ENCODE data around the gene TBC1D9B. TPM values are rescaled to one million over a fixed set of nuclear protein-coding genes. Genes with fewer than 3 reads are reported as not detected.
A peak's percentile ranks its signal among the peaks of the same experiment; 100 is the strongest.
"Not testable (repeated sequence)": the region's sequence is repeated elsewhere in the genome, so short reads cannot be mapped to it uniquely, and the experiment has no call there.

TBC1D9B gene
- total RNA-seq, 1 experiment from 2014 or later, result 70.9 TPM

DNA sequence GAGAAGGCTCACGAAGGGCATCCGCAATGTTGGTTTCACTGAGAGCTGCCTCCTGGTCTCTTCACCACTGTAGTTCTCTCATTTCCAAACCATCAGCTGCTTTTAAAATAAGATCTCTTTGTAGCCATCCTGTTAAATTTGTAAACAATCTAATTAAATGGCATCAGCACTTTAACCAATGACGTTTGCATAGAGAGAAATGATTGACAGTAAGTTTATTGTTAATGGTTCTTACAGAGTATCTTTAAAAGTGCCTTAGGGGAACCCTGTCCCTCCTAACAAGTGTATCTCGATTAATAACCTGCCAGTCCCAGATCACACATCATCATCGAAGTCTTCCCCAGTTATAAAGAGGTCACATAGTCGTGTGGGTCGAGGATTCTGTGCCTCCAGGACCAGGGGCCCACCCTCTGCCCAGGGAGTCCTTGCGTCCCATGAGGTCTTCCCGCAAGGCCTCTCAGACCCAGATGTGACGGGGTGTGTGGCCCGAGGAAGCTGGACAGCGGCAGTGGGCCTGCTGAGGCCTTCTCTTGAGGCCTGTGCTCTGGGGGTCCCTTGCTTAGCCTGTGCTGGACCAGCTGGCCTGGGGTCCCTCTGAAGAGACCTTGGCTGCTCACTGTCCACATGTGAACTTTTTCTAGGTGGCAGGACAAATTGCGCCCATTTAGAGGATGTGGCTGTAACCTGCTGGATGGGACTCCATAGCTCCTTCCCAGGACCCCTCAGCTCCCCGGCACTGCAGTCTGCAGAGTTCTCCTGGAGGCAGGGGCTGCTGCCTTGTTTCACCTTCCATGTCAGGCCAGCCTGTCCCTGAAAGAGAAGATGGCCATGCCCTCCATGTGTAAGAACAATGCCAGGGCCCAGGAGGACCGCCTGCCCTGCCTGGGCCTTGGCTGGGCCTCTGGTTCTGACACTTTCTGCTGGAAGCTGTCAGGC is 70.4 kb downstream of the TBC1D9B start:
- no peak overlapping the region for H3K4me3 Mint-ChIP-seq
- ChIA-PET CTCF (interaction anchor here (0.6 kb wide), 1 partner anchor 36 kb away, joined by 3 read pairs; no protein-coding TSS in a partner anchor), POLR2A (interaction anchor here (0.5 to 0.8 kb wide), 2 partner anchors 14 to 252 kb away, joined by 3 read pairs; no protein-coding TSS in a partner anchor)
- no peaks in the 10 kb centered on the region; the same call in 1 of the 2 replicates for H3K27me3 Mint-ChIP-seq (ENCODE audit: low read depth)
- no peaks in the 10 kb centered on the region for H3K4me1 Mint-ChIP-seq
- TF ChIP-seq ELF4 (CRISPR knock-in tag; IDR thresholded peaks at IDR 0.05; ENCODE audit: low read depth) (no peak), E2F5 (CRISPR knock-in tag; IDR thresholded peaks at IDR 0.05) (no peak), FOXP4 (CRISPR knock-in tag; IDR thresholded peaks at IDR 0.05) (no peak), ATF1 (CRISPR knock-in tag; IDR thresholded peaks at IDR 0.05) (no peak), CREM (CRISPR knock-in tag; IDR thresholded peaks at IDR 0.05) (no peak), PREB (CRISPR knock-in tag; IDR thresholded peaks at IDR 0.05; ENCODE audit: borderline replicate concordance) (no peak), MYBL2 (CRISPR knock-in tag; IDR thresholded peaks at IDR 0.05) (no peak)
- TF ChIP-seq, protein P1, sequence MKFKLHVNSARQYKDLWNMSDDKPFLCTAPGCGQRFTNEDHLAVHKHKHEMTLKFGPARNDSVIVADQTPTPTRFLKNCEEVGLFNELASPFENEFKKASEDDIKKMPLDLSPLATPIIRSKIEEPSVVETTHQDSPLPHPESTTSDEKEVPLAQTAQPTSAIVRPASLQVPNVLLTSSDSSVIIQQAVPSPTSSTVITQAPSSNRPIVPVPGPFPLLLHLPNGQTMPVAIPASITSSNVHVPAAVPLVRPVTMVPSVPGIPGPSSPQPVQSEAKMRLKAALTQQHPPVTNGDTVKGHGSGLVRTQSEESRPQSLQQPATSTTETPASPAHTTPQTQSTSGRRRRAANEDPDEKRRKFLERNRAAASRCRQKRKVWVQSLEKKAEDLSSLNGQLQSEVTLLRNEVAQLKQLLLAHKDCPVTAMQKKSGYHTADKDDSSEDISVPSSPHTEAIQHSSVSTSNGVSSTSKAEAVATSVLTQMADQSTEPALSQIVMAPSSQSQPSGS (CRISPR knock-in tag; IDR thresholded peaks at IDR 0.05; ENCODE audit: borderline replicate concordance, low read depth), result no peak
- H3K36me3 Mint-ChIP-seq, result peaks cover 77% of the 10 kb centered on the region
- ATAC-seq, result no peak
- peaks cover 11% of the 10 kb centered on the region for H3K9me3 Mint-ChIP-seq
- no peak overlapping the region for H3K27ac Mint-ChIP-seq
- no peak for DNase-seq (ENCODE audit: low spot score)

GRCh38 chr5:179836225-179837019 is 71.3 kb downstream of the TBC1D9B start:
- no peak overlapping the region for H3K4me3 Mint-ChIP-seq
- CTCF ChIA-PET, result no interaction called here

DNA sequence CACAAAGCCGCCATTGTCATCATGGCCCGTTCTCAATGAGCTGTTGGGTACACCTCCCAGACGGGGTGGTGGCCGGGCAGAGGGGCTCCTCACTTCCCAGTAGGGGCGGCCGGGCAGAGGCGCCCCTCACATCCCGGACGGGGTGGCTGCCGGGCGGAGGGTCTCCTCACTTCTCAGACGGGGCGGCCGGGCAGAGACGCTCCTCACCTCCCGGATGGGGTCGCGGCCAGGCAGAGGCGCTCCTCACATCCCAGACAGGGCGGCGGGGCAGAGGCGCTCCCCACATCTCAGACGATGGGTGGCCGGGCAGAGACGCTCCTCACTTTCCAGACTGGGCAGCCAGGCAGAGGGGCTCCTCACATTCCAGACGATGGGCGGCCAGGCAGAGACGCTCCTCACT is 72.8 kb downstream of the TBC1D9B start:
- H3K4me3 Mint-ChIP-seq; ATAC-seq; H3K4me1 Mint-ChIP-seq; H3K27me3 Mint-ChIP-seq (ENCODE audit: low read depth); DNase-seq (ENCODE audit: low spot score); CTCF ChIA-PET; POLR2A ChIA-PET; H3K27ac Mint-ChIP-seq: not testable (repeated sequence)
- peaks cover 13% of the 10 kb centered on the region for H3K9me3 Mint-ChIP-seq
- peaks cover 76% of the 10 kb centered on the region for H3K36me3 Mint-ChIP-seq

More at GRCh38 chr5:179836225-179837019, 71.3 kb downstream of the TBC1D9B start:
- Mint-ChIP-seq H3K36me3 (peaks cover 78% of the 10 kb centered on the region), H3K9me3 (peaks cover 11% of the 10 kb centered on the region), H3K27me3 (ENCODE audit: low read depth) (no peaks in the 10 kb centered on the region; the same call in 1 of the 2 replicates), H3K27ac (no peak overlapping the region), H3K4me1 (no peaks in the 10 kb centered on the region)
- POLR2A ChIA-PET, result no interaction called here
- DNase-seq (ENCODE audit: low spot score) (no peak), ATAC-seq (peak; percentile 24; the same call in 1 of the 2 replicates)
- no peak for TF ChIP-seq JUN (CRISPR knock-in tag; IDR thresholded peaks at IDR 0.05)
- TF ChIP-seq CREB1 (CRISPR knock-in tag; IDR thresholded peaks at IDR 0.05), result no peak
- no peak for TF ChIP-seq ZNF423 (CRISPR knock-in tag; IDR thresholded peaks at IDR 0.05)
- TF ChIP-seq PREB (CRISPR knock-in tag; IDR thresholded peaks at IDR 0.05; ENCODE audit: borderline replicate concordance), result no peak
- TF ChIP-seq ZNF317 (CRISPR knock-in tag; IDR thresholded peaks at IDR 0.05; ENCODE audit: borderline replicate concordance, low read depth), result no peak
- TF ChIP-seq NR3C1 (CRISPR knock-in tag; conservative IDR thresholded peaks at IDR 0.05; ENCODE audit: low read depth), result no peak
